Left forelimb (tissue), 1 donor: ENCODE results near the gene OPA1.
"Not testable (repeated sequence)": the region's sequence is repeated elsewhere in the genome, so short reads cannot be mapped to it uniquely, and the experiment has no call there.

Experiments used
- DNase-seq: peaks from one replicate; pipeline ENCODE4 v3.0.0-alpha.2; 2018; ENCODE audit warnings: low spot score

OPA1 gene

GRCh38 chr3:193589616-193590015, 3.4 kb upstream of the OPA1 start:
- DNase-seq: no peak

GRCh38 chr3:193590088-193590856, 2.7 kb upstream of the OPA1 start:
- no peak for DNase-seq

DNA sequence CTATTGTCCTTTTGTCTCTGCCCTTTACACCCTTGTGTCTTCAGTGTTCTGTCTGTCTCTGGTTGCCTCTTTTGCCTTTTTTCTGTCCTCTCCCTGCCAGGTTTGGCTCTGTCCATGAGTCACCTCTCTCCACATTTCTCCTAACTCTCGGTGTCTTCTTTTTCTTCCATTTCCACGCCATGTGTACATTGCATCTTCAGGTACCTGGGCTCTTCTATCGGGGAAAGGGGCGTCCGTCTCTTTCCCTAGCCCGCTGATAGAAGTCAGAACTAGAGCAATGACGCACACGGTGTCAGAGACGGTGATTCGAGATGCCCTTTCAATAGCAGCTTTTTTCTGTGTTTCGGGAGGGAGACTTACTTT, 641 bp downstream of the OPA1 start:
- no peak for DNase-seq

- DNase-seq: no peak
Measured at GRCh38 chr3:193594946-193595689, 2.1 kb downstream of the OPA1 start.

GRCh38 chr3:193595939-193596487, 3.0 kb downstream of the OPA1 start:
- no peak for DNase-seq

GRCh38 chr3:193598202-193598601, 5.2 kb downstream of the OPA1 start:
- DNase-seq: no peak

GRCh38 chr3:193599393-193599792, 6.4 kb downstream of the OPA1 start:
- no peak for DNase-seq

- DNase-seq: no peak
Measured at GRCh38 chr3:193605876-193606275, 12.9 kb downstream of the OPA1 start.

- DNase-seq: not testable (repeated sequence)
Measured at GRCh38 chr3:193606892-193607291, 13.9 kb downstream of the OPA1 start.

- not testable (repeated sequence) for DNase-seq
Measured at GRCh38 chr3:193610516-193610915, 17.5 kb downstream of the OPA1 start.

- DNase-seq: no peak
Measured at GRCh38 chr3:193614430-193614829, 21.4 kb downstream of the OPA1 start.

- DNase-seq: no peak
Measured at GRCh38 chr3:193617628-193618027, 24.6 kb downstream of the OPA1 start.

- no peak for DNase-seq
Measured at GRCh38 chr3:193620057-193620456, 27.0 kb downstream of the OPA1 start.

- no peak for DNase-seq
Measured at GRCh38 chr3:193620650-193621049, 27.6 kb downstream of the OPA1 start.

DNA sequence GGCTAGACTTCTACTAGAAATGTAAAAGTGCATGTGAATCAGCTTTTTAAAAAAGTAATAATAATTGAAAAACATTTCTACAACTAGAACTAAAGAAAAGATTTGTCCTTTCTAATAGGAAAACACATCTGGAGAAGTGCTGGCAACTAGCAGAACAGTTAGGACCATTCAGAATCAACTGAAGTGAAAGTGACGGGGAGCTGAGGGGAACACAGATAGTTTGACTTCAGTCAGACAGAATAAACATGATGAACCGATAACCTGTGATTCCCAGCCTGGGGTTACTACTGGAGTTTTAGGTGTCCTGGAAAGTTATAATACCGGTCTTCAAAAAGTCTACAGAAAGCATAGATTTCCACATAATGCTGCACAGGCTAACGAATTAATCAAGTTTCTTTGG, 28.1 kb downstream of the OPA1 start:
- no peak for DNase-seq

- no peak for DNase-seq
Measured at GRCh38 chr3:193630005-193630404, 37.0 kb downstream of the OPA1 start.

DNA sequence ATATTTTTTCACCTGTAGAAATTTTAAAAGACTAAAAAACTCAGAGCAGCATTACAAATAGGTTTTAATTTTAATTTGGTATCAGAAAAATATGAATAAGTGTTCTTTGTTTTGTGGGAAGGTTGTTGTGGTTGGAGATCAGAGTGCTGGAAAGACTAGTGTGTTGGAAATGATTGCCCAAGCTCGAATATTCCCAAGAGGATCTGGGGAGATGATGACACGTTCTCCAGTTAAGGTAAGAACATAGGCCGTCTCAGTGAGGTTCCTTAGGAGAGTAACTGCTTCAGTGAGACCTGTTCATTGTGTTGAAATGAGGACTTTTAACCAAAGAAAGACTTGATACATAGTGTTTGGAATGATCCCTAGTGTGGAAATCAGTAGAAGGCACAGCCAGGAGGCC, 44.8 kb downstream of the OPA1 start:
- DNase-seq: no peak

GRCh38 chr3:193638833-193639232, 45.8 kb downstream of the OPA1 start:
- DNase-seq: no peak

- DNase-seq: no peak
Measured at GRCh38 chr3:193640165-193640715, 47.2 kb downstream of the OPA1 start.

DNA sequence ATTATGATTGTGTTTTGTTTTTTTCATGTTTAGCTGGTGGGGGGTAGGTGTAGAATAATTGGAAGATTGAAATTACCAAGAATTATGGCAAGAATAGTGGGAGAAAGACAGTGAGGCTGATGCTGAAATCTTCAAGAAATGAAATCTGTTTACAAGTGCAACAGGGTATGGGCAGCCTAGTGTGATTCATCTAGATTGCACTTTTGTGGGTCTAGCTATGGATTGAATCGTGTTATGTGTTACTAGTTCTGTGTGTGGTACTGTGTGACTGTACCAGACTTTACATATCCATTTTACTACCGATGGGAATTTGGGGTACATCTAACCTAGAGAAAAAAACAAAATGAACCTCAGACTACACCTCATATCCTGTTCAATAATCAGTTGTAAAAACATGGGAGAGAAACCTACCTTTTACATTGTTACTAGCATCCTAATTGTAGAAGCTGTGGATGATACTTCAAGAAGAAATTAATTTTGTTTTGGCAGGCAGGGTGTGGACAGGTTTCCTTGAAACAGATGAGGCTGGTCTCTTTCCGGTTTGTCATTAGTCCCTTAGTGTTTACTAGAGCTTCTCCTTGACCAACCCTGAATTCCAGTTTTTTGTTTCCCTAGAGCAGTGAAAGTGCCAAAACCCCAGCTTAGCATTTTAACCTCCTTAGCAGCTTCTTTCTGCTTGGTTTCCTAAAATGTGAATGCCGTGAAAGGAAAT, 47.9 kb downstream of the OPA1 start:
- DNase-seq: no peak

DNA sequence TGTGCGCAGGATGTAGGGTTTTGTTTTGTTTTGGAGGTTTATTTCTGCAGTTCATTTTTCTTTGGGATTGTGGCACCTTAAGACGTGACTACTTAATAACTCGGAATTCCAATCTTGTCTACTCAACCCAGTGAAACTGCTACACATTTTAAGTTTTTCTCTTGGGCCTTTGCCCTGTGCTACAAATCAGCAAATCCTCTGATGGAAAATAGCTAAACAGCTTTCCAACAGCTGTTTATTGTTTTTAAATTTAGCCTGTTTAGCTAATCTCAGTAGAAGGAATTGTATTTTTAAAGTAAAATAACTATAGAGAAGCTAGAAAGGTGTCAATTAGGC, 48.4 kb downstream of the OPA1 start:
- no peak for DNase-seq

GRCh38 chr3:193645806-193646205, 52.8 kb downstream of the OPA1 start:
- no peak for DNase-seq
